CD1c-positive myeloid dendritic cell (primary cell): ENCODE results near the gene KLHL6.
A peak's percentile ranks its signal among the peaks of the same experiment; 100 is the strongest.
"Not testable (repeated sequence)": the region's sequence is repeated elsewhere in the genome, so short reads cannot be mapped to it uniquely, and the experiment has no call there.

Experiments used
- DNase-seq: peaks from one replicate; pipeline ENCODE4 v3.0.0-alpha.2; 2016; ENCODE audit errors: extremely low spot score

The KLHL6 gene

DNA sequence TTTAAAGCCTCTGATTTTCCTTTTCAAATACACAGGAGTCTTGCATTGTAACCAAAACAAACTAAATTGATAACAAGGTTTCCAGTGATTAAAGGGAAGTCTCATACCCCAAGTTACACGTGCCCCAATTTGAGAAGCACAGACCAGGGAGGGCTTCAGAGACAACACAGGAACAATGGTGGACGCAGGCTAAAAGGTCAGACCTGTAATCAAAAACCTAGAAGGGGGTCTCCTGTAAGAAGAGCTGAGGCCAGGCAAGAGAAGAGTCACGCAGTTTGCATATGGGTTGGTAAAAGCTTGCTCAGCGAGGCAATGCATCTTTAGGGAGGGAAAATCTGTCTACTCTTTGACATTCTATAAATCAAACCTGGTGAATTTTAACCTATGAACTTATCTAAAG, 68.5 kb downstream of the KLHL6 start:
- DNase-seq = no peak

- no peak for DNase-seq
These were observed 69.0 kb downstream of the KLHL6 start for GRCh38 chr3:183486472-183486871.

GRCh38 chr3:183485585-183485984, 69.9 kb downstream of the KLHL6 start:
- no peak for DNase-seq

DNA sequence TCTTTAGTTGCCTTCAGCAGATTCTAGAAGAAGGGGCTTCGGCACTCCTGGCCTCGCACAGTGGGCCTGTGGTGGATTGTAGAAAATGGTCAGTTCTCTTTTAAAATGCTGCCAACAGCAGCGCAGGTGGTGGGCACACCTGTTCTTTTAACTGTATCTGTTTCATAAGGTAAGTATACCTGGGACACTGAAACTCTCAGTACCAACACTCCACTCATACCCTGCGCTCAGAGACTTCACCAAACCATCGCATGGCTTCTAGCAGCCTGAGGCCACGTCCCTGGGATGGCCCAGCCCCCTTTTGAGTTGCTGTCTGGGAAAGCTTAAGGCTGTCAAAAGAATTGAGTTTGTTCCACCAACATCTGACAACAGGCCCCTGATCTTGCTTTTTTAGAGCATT, 70.4 kb downstream of the KLHL6 start:
- DNase-seq = no peak

DNA sequence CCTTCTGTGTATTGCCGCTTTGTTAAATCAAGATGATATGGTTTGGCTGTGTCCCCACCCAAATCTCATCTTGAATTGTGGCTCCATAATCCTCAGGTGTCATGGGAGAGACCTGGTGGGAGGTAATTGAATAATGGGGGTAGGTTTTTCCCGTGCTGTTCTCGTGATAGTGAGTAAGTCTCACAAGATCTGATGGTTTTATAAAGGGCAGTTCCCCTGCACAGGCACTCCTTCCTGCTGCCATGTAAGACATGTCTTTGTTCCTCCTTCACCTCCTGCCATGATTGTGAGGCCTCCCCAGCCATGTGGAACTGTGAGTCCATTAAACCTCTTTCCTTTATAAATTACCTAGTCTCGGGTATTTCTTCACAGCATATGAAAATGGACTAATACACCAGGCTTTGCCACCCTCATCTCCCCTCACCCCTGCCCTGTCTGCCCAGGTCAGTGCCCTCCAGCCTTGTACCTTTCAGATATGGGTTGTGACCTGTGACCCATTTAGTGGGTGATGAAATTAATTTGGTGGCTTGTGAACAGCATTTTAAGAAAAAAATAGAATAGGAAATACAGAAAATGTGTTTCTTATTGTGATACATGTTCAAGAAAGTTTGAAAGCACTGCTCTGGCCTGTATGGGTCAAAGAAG, 71.0 kb downstream of the KLHL6 start:
- DNase-seq = peak; percentile 22

DNA sequence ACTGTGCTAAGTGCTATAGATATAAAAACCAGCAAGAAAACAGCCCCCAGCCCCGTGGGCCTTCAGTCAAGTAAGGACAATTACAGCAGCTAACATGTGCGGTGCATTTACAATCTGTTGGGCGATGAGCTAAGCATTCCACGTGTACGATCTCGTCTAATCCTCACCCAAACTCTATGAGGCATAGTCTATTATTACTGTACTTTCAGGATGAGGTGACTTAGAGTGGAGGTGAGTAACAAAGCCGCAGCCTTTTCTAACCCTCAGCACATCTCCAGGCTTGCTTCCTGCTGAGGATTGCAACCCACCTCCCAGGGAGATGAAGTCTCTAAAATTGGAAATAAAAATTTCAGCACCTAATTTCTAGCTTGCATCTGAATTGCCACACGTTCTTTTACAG, 73.9 kb downstream of the KLHL6 start:
- no peak for DNase-seq

- DNase-seq = no peak
These were observed 77.0 kb downstream of the KLHL6 start for GRCh38 chr3:183478501-183478900.

- no peak for DNase-seq
These were observed 77.6 kb downstream of the KLHL6 start for GRCh38 chr3:183477801-183478456.

GRCh38 chr3:183475764-183476162, 79.7 kb downstream of the KLHL6 start:
- not testable (repeated sequence) for DNase-seq

GRCh38 chr3:183475016-183475763, 80.3 kb downstream of the KLHL6 start:
- no peak for DNase-seq

DNA sequence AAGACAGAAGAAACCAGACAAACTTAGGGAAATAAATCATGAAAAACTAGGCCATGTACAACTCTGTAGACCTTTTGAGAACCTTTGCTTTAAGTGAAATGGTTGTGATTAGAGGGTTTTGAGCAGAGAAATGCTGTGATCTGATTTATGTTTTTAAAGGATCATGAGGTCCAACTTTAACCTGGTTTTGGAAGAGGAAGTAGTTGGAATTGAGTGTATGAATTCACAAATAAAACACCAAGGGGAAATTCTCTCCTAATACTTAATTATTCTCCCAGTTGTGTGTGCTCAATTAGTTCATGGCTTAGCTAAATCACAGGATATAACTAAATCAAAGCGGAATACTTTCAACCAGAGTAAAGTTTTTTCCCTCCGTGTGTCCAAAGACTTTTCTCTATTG, 81.5 kb downstream of the KLHL6 start:
- DNase-seq = no peak

DNA sequence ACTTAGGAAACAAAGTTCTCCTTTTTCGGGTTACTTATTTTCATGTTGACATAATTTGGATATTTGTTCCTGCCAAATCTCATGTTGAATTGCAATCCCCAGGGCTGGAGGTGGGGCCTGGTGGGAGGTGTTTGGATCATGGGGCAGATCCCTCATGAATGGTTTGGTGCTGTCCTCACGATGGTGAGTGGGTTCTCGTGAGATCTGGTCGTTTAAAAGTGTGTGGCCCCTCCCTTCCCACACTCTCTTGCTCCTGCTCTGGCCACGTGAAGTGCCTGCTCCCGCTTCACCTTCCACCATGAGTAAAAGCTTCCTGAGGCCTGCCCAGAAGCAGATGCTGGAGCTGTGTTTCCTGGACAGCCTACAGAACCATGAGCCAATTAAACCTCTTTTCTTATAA, 83.4 kb downstream of the KLHL6 start:
- DNase-seq = no peak

- no peak for DNase-seq
These were observed 87.1 kb downstream of the KLHL6 start for GRCh38 chr3:183468424-183468823.

DNA sequence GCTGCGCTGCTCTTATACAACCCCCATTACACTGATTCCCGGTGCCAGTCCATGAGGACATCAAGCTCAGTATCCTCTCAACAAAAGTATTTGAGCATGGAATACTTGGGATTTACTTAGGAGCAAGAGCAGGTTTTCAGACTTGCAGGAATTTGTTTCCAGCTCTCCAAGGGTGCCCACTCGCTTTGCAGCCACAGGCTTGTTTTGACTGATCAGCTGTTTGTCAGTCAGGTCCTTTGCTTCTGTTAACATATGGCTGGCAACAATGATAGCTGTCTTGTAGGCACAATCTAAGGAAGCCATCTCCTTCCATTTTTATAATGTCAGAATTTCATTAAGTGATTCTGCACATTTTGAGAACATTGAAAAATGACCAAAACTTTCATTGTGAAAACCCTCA, 88.9 kb downstream of the KLHL6 start:
- no peak for DNase-seq

GRCh38 chr3:183465710-183466109, 89.8 kb downstream of the KLHL6 start:
- not testable (repeated sequence) for DNase-seq

DNA sequence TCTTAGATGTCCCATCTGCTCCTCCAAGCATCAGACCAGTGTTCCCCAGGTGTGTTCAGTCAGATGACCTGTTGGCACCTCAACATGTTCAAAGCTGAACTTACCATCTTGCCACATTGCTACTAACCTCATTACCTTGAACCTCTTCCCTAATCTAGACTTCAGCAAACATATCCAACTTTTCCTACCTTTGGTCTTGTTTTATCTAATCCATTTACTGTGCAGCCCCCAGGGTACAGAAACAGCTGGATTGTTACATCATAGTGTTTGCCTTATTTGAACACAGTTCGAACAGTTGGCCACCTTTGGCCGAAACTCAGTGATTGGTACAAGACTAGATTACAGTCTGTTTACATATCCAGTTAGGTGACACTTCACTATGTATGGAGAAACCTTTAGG, 91.0 kb downstream of the KLHL6 start:
- DNase-seq = no peak

DNA sequence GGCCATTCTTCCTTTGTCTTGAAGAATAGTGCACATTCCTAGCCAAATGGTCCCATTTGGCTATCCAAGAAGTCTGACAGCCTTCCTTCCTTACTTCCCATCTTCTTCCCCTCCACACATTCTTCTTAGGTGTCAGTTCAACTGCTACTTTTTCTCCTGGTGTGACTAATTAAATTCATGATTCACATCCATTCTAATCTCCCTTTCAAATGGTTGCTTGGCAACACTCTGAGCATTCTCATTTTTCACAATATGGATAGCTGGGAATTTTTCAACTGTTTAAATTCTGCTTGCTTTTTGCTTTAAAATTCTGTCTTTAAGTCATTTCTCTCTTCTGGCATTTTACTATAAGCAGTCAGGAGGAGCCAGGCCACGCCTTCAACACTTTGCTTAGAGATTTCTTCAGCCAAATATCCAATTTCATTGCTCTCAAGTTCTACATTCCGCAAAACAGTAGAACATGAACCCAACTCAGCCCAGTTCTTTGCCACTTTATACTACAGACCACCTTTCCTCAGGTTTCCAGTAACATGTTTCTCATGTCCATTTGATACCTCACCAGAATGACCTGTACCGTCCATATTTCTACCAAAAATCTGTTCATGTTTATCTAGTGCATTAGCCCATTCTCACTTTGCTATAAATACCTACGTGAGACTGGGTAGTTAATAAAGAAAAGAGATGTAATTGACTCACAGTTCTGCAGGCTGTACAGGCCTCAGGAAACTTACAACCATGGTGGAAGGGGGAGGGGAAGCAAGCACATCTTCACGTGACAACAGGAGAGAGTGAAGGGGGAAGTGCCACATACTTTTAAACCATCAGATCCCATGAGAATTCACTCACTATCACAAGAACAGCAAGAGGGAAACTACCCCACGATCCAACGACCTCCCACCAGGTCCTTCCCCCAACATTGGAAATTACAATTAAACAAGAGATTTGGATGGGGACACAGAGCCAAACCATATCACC, 95.1 kb downstream of the KLHL6 start:
- DNase-seq = no peak

- no peak for DNase-seq
These were observed 100.4 kb downstream of the KLHL6 start for GRCh38 chr3:183455089-183455488.

DNA sequence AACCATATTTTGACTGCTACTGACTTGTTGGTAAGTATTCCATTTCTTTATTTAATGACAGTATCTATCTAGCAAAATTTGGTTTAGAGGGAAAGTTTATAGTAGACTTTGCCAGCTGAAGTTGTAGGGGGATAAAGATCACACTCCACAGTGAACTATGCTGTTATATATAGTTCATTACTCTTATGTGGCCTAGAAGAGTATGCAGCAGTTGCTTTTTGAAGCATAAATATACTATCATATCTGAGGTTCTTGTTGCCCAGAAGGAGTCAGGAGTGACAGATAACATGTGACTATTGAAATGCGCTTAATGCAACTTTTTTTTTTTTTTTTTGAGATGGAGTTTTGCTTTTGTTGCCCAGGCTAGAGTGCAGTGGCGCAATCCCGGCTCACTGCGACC, 101.4 kb downstream of the KLHL6 start:
- no peak for DNase-seq

- no peak for DNase-seq
These were observed 105.7 kb downstream of the KLHL6 start for GRCh38 chr3:183449791-183450190.

DNA sequence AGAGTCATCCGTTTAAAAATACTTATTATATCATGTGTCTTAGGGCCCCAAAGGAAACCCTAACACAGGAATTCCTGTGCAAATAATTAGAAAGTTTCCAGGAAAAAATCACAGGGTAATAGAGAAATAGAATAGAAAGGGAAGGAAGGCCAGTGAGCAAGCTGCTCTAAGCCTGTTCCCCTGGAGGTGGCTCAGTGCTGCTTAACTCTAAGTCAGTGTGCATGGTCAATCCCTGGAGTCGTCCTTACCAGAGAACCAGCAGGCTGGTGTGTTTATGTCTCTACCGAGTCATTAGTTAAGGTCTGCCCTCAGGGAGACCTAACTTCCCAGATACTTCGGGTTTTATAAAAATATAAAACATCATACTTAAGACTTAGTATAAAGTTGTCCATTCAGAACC, 106.1 kb downstream of the KLHL6 start:
- DNase-seq = no peak
